ENCODE results near the gene SERPINA5. TPM values are rescaled to one million over a fixed set of nuclear protein-coding genes. Genes with fewer than 3 reads are reported as not detected.

The SERPINA5 gene
- total and polyA plus RNA-seq, 2 donors (not counting 1 experiment from before 2014, with no cell fraction given): not detected

DNA sequence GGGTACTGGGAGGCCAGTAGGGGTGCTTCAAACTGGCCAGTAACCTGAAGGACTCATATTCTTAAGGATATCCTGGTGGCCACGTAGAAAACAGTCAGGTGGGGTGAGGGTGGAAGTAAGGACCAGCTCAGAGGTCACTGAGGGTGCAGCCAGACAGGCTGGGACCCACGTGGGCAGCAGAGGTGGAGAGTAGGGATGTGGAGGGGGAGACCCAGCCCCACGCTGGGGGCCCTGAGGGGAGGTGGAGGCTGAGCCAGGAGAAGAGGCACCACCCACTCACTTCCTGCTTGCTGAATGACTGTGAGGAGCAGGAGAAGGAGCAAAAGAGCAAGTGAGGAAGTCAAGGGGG is 18.4 kb downstream of the SERPINA5 start:
- ATAC-seq (ENCODE audit: low read depth): no peak
- TF ChIP-seq, protein P1, sequence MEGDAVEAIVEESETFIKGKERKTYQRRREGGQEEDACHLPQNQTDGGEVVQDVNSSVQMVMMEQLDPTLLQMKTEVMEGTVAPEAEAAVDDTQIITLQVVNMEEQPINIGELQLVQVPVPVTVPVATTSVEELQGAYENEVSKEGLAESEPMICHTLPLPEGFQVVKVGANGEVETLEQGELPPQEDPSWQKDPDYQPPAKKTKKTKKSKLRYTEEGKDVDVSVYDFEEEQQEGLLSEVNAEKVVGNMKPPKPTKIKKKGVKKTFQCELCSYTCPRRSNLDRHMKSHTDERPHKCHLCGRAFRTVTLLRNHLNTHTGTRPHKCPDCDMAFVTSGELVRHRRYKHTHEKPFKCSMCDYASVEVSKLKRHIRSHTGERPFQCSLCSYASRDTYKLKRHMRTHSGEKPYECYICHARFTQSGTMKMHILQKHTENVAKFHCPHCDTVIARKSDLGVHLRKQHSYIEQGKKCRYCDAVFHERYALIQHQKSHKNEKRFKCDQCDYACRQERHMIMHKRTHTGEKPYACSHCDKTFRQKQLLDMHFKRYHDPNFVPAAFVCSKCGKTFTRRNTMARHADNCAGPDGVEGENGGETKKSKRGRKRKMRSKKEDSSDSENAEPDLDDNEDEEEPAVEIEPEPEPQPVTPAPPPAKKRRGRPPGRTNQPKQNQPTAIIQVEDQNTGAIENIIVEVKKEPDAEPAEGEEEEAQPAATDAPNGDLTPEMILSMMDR (IDR thresholded peaks at IDR 0.05): no peak
- TF ChIP-seq EZH2 (IDR thresholded peaks at IDR 0.05; ENCODE audit: borderline replicate concordance, insufficient read depth, low read depth, low read length, poor library complexity, severe bottlenecking): no peak

GRCh38 chr14:94600148-94600545 is 18.9 kb downstream of the SERPINA5 start:
- POLR2A ChIA-PET: no interaction called here
- TF ChIP-seq, protein P1 (IDR thresholded peaks at IDR 0.05): no peak
- intact Hi-C loops (cut with micrococcal nuclease): no loop called here
- Mint-ChIP-seq H3K27ac (no peak overlapping the region), H3K4me3 (no peak overlapping the region), H3K4me1 (no peaks in the 10 kb centered on the region), H3K9me3 (ENCODE audit: insufficient read depth) (no peaks in the 10 kb centered on the region), H3K27me3 (peaks cover 4% of the 10 kb centered on the region)
- no peak for ATAC-seq (ENCODE audit: low read depth)
- CTCF ChIA-PET: no interaction called here
- H4K20me1 ChIP-seq (ENCODE audit: control insufficient read depth, insufficient read depth, low read length, poor library complexity, severe bottlenecking): no peaks in the 10 kb centered on the region
- H3K27ac ChIP-seq (ENCODE audit: low read length in 2 of 2): no peak overlapping the region
- peaks cover 0 to 10% (median 0%) of the 10 kb centered on the region in 3 donors for H3K9me3 ChIP-seq (ENCODE audit: control extremely low read depth in 1 of 3, control insufficient read depth in 2 of 3, insufficient read depth in 1 of 3, low read length in 2 of 3)
- WGBS (ENCODE audit: insufficient coverage): 89% methylated on average over 11 of the region's 11 CpGs
- H3K4me2 ChIP-seq (replicated peaks; ENCODE audit: low read depth, low read length, poor library complexity, severe bottlenecking): no peak overlapping the region
- no peak overlapping the region for H3K9ac ChIP-seq (ENCODE audit: low read length)
- no peaks in the 10 kb centered on the region for H3K27me3 ChIP-seq (replicated peaks in 1 of 4; ENCODE audit: control extremely low read depth in 1 of 4, control insufficient read depth in 3 of 4, insufficient read depth in 4 of 4, low read length in 3 of 4)
- no peak for DNase-seq
- H3K4me1 ChIP-seq (ENCODE audit: control insufficient read depth in 2 of 2, insufficient read depth in 2 of 2, low read length in 2 of 2): no peaks in the 10 kb centered on the region
- H2AFZ ChIP-seq (ENCODE audit: insufficient read depth, low read depth, low read length, poor library complexity, severe bottlenecking): no peak overlapping the region
- H3K36me3 ChIP-seq (replicated peaks in 1 of 2; ENCODE audit: control extremely low read depth in 1 of 2, control insufficient read depth in 1 of 2, extremely low read depth in 1 of 2, insufficient read depth in 2 of 2, low read length in 1 of 2): no peaks in the 10 kb centered on the region
- no peak overlapping the region for H3K4me3 ChIP-seq (ENCODE audit: control extremely low read depth in 1 of 5, extremely low read depth in 1 of 5, insufficient read depth in 1 of 5, low read depth in 2 of 5, low read length in 4 of 5)
- H3K79me2 ChIP-seq (ENCODE audit: control insufficient read depth, insufficient read depth, low read length): no peaks in the 10 kb centered on the region

More for the DNA sequence above, 18.4 kb downstream of the SERPINA5 start:
- Mint-ChIP-seq H3K27ac (no peak overlapping the region), H3K4me3 (no peak overlapping the region), H3K9me3 (ENCODE audit: insufficient read depth) (no peaks in the 10 kb centered on the region), H3K4me1 (no peaks in the 10 kb centered on the region), H3K27me3 (peaks cover 7% of the 10 kb centered on the region)
- H4K20me1 ChIP-seq (ENCODE audit: control insufficient read depth, insufficient read depth, low read length, poor library complexity, severe bottlenecking): no peaks in the 10 kb centered on the region
- H2AFZ ChIP-seq (ENCODE audit: insufficient read depth, low read depth, low read length, poor library complexity, severe bottlenecking): no peak overlapping the region
- no peaks in the 10 kb centered on the region for H3K4me1 ChIP-seq (ENCODE audit: control insufficient read depth in 2 of 2, insufficient read depth in 2 of 2, low read length in 2 of 2)
- no peak overlapping the region for H3K9ac ChIP-seq (ENCODE audit: low read length)
- no peak overlapping the region for H3K4me2 ChIP-seq (replicated peaks; ENCODE audit: low read depth, low read length, poor library complexity, severe bottlenecking)
- intact Hi-C loops (cut with micrococcal nuclease): no loop called here
- POLR2A ChIA-PET: no interaction called here
- 28% methylated on average over 3 of the region's 3 CpGs for WGBS (ENCODE audit: insufficient coverage)
- CTCF ChIA-PET: no interaction called here
- peaks cover 0 to 10% (median 0%) of the 10 kb centered on the region in 3 donors for H3K9me3 ChIP-seq (ENCODE audit: control extremely low read depth in 1 of 3, control insufficient read depth in 2 of 3, insufficient read depth in 1 of 3, low read length in 2 of 3)
- H3K27me3 ChIP-seq (replicated peaks in 1 of 4; ENCODE audit: control extremely low read depth in 1 of 4, control insufficient read depth in 3 of 4, insufficient read depth in 4 of 4, low read length in 3 of 4): no peaks in the 10 kb centered on the region
- no peak overlapping the region for H3K27ac ChIP-seq (ENCODE audit: low read length in 2 of 2)
- no peaks in the 10 kb centered on the region for H3K36me3 ChIP-seq (replicated peaks in 1 of 2; ENCODE audit: control extremely low read depth in 1 of 2, control insufficient read depth in 1 of 2, extremely low read depth in 1 of 2, insufficient read depth in 2 of 2, low read length in 1 of 2)
- H3K4me3 ChIP-seq (ENCODE audit: control extremely low read depth in 1 of 5, extremely low read depth in 1 of 5, insufficient read depth in 1 of 5, low read depth in 2 of 5, low read length in 4 of 5): no peak overlapping the region
- no peak for DNase-seq
- no peaks in the 10 kb centered on the region for H3K79me2 ChIP-seq (ENCODE audit: control insufficient read depth, insufficient read depth, low read length)
